GM12892 (cell line): Measurements from ENCODE around the gene RAD54L. TPM values are rescaled to one million over a fixed set of nuclear protein-coding genes. Genes with fewer than 3 reads are reported as not detected.

Source experiments
- DNase-seq: peaks from one replicate; pipeline ENCODE4 v3.0.0; 2011; ENCODE audit not compliant: insufficient read length
- FAIRE-seq: peaks from 2 replicates; lab custom pipeline; 2011; peaks lifted over from hg19 to GRCh38; lab: Jason Lieb, UNC
- POLR2A ChIP-seq: IDR thresholded peaks from 2 replicates; pipeline ENCODE4 v1.6.1; 2011; ENCODE audit warnings: low read depth, low read length, control low read depth
- POLR2AphosphoS5 ChIP-seq: IDR thresholded peaks from 2 replicates; pipeline ENCODE4 v1.6.1; 2011; ENCODE audit warnings: low read depth, low read length, control low read depth
- TAF1 ChIP-seq: IDR thresholded peaks from 2 replicates; pipeline ENCODE4 v1.6.1; 2011; ENCODE audit warnings: low read depth, mild to moderate bottlenecking, control low read depth, low read length, borderline replicate concordance
- polyA plus RNA-seq: library from polyadenylated mRNA; unstranded; fragments of >200 nt; gene quantifications from one replicate; pipeline ENCODE4 v1.2.1, GENCODE V29; 2012; ENCODE audit warnings: missing spikeins, inconsistent platforms; ENCODE audit not compliant: missing spikeins

The RAD54L gene
- 16.1 TPM for polyA plus RNA-seq

GRCh38 chr1:46247436-46248121 is at the start of gene RAD54L:
Gene RAD54L (plus strand): TSS chr1:46247763. CDS start chr1:46248406, 643 bp downstream.
- FAIRE-seq (peak; percentile 96), DNase-seq (peak; percentile 91)
- TF ChIP-seq TAF1: peak; percentile 53; the same call in 1 of the 2 replicates
- TF ChIP-seq POLR2AphosphoS5: peak; percentile 65
- peak; percentile 81 for TF ChIP-seq POLR2A

- FAIRE-seq: peak; percentile 85
These were observed 49.4 kb upstream of the RAD54L start, which contains the start of gene POMGNT1 for GRCh38 chr1:46197964-46198811. Gene POMGNT1 (minus strand): TSS chr1:46198434. CDS start chr1:46197821, 613 bp downstream.

GRCh38 chr1:46199233-46199749 is 48.3 kb upstream of the RAD54L start:
- TF ChIP-seq POLR2AphosphoS5 (no peak), TAF1 (no peak), POLR2A (no peak)
- DNase-seq (no peak), FAIRE-seq (peak; percentile 30)

More at GRCh38 chr1:46197964-46198811, 49.4 kb upstream of the RAD54L start, which contains the start of gene POMGNT1:
- TF ChIP-seq TAF1 (0 out of 2 replicates have a peak, but pooled peaks have one; percentile 28), POLR2A (peak; percentile 87), POLR2AphosphoS5 (peak; percentile 50; the same call in 1 of the 2 replicates)
- peak; percentile 98 for DNase-seq

GRCh38 chr1:46203738-46204405 is 43.7 kb upstream of the RAD54L start:
- FAIRE-seq (no peak), DNase-seq (no peak)
- TF ChIP-seq POLR2AphosphoS5 (no peak), TAF1 (no peak), POLR2A (no peak)

GRCh38 chr1:46204406-46204742 is 43.2 kb upstream of the RAD54L start:
- FAIRE-seq: no peak
- TF ChIP-seq TAF1 (no peak), POLR2A (no peak), POLR2AphosphoS5 (no peak)

GRCh38 chr1:46205141-46205540 is 42.4 kb upstream of the RAD54L start:
- no peak for TF ChIP-seq POLR2AphosphoS5
- TF ChIP-seq POLR2A: no peak
- no peak for TF ChIP-seq TAF1
- no peak for DNase-seq
- FAIRE-seq: no peak

More at GRCh38 chr1:46204406-46204742, 43.2 kb upstream of the RAD54L start:
- no peak for DNase-seq

GRCh38 chr1:46205791-46206190 is 41.8 kb upstream of the RAD54L start:
- DNase-seq (no peak), FAIRE-seq (no peak)
- TF ChIP-seq POLR2AphosphoS5: no peak
- TF ChIP-seq POLR2A: no peak
- no peak for TF ChIP-seq TAF1

DNA sequence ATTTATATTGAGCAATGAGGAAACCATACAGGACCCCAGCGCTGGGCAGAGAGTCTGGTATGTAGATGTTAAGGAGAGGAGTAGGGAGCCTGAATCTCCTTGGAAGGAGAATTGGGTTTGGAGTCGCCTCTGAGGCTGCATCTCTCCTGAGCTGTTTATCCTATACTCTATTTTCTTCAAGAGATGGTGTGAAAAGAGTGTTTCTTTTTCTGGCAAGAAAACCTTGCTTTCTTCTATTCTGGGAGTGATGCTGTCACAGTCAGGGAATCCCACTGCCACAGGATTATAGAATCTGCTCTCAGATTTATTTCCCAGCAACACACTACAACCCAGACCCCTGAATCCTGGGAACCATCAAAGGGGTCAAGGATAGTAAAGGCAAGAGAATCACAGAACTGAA is 41.2 kb upstream of the RAD54L start:
- DNase-seq: no peak
- FAIRE-seq: no peak
- TF ChIP-seq TAF1 (no peak), POLR2AphosphoS5 (no peak), POLR2A (no peak)

GRCh38 chr1:46210561-46210960 is 37.0 kb upstream of the RAD54L start:
- FAIRE-seq: no peak
- no peak for TF ChIP-seq POLR2A
- no peak for TF ChIP-seq POLR2AphosphoS5
- TF ChIP-seq TAF1: no peak

DNA sequence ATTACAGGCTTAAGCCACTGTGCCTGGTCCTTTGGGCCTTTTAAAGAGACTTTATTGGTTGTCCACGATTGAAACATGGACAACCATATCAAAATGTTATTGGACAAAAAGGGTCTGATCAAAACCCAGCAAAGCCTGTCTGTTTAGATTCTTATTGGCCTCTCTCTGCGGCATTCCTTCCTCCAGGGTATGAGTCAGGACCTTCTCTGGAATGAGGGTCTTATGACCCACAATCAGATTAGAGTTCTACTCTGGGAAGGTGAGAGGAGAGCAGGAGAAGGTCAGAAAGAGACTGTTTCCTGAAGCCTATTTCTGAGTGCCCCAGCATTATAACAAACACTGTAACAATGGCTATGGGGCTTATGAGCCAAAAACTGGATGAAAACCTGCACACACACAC is 36.5 kb upstream of the RAD54L start:
- no peak for TF ChIP-seq TAF1
- DNase-seq: no peak
- no peak for FAIRE-seq

More at GRCh38 chr1:46210561-46210960, 37.0 kb upstream of the RAD54L start:
- DNase-seq: no peak

- TF ChIP-seq POLR2AphosphoS5: no peak
- TF ChIP-seq POLR2A: no peak
- TF ChIP-seq TAF1: no peak
- no peak for DNase-seq
- FAIRE-seq: no peak
These were observed 32.1 kb upstream of the RAD54L start for GRCh38 chr1:46215504-46215903.
